Peyer's patch (tissue), 4 donors: ENCODE measurements around the gene ITPRIPL1.

ENCODE experiments used
- POLR2A ChIP-seq, 2 donors: fragments of 450-650 bp; IDR thresholded peaks; one replicate each; pipeline ENCODE4 v1.5.1; 2017; ENCODE audit warnings: antibody characterized with exemption in 2 of 2, mild to moderate bottlenecking in 2 of 2, moderate library complexity in 2 of 2
- TF ChIP-seq, protein P1 (sequence below), 6 experiments: fragments of 450-650 bp in 4 of 6; fragments of 200-600 bp in 2 of 6; sonication (generic) in 1 of 6; IDR thresholded peaks; one replicate each; pipeline ENCODE4 v1.5.1; 2017 to 2019; ENCODE audit warnings: antibody characterized with exemption in 6 of 6, mild to moderate bottlenecking in 3 of 6, moderate library complexity in 1 of 6

DNA sequence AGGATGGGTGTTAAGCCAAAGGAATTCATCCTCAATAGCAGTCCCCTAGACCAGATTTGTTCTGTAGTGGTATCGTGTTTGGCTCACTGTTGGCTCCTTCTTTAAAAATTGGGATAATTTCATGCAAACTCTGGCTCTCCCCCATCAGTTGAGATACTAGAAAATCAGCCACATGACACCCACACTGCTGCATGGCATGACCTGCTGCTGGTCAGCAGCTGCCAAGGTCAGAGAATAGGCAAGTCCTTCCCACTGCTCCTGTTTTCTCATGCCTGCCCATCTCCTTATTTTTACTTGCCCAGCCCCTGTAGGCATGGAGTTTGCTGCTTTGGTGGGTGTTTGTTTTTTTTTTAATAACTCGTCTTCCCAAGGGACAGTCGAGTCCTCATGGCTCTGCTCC is 18.7 kb upstream of the ITPRIPL1 start:
- TF ChIP-seq, protein P1, sequence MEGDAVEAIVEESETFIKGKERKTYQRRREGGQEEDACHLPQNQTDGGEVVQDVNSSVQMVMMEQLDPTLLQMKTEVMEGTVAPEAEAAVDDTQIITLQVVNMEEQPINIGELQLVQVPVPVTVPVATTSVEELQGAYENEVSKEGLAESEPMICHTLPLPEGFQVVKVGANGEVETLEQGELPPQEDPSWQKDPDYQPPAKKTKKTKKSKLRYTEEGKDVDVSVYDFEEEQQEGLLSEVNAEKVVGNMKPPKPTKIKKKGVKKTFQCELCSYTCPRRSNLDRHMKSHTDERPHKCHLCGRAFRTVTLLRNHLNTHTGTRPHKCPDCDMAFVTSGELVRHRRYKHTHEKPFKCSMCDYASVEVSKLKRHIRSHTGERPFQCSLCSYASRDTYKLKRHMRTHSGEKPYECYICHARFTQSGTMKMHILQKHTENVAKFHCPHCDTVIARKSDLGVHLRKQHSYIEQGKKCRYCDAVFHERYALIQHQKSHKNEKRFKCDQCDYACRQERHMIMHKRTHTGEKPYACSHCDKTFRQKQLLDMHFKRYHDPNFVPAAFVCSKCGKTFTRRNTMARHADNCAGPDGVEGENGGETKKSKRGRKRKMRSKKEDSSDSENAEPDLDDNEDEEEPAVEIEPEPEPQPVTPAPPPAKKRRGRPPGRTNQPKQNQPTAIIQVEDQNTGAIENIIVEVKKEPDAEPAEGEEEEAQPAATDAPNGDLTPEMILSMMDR (IDR thresholded peaks at IDR 0.05): no peak
- TF ChIP-seq POLR2A (IDR thresholded peaks at IDR 0.05): no peak
